Caco-2 (cell line): Measurements from ENCODE around the gene SLC5A6. TPM values are rescaled to one million over a fixed set of nuclear protein-coding genes. Genes with fewer than 3 reads are reported as not detected.
"Not testable (repeated sequence)": the region's sequence is repeated elsewhere in the genome, so short reads cannot be mapped to it uniquely, and the experiment has no call there.

Experiments
- BruUV-seq: library from RNA; stranded (reverse); fragments of 400-500 nt; replicated peaks from 2 replicates; lab custom pipeline; 2021; lab: Mats Ljungman, UMichigan
- CTCF ChIA-PET: fragments of 300-600 bp; sonication (Branson Sonifier 250); formaldehyde crosslinking; loops from one replicate; lab custom pipeline; 2022; ENCODE audit warnings: antibody characterized with exemption; lab: Charles Lee
- POLR2A ChIA-PET: fragments of 300-600 bp; sonication (Branson Sonifier 250); formaldehyde crosslinking; loops from one replicate; lab custom pipeline; 2022; ENCODE audit warnings: antibody characterized with exemption; lab: Charles Lee
- DNase-seq, 2 experiments: peaks; one replicate each; pipeline versions ENCODE4 v3.0.0 to v3.0.0-alpha.2; 2020 to 2022
- H3K27me3 ChIP-seq: replicated peaks from 2 replicates; pipeline ENCODE4 v1.6.0; 2011; ENCODE audit warnings: low read length; ENCODE audit not compliant: control insufficient read depth, insufficient read depth
- H3K36me3 ChIP-seq: 2 replicates; pipeline ENCODE4 v1.5.1; 2011; ENCODE audit warnings: low read length; ENCODE audit not compliant: control insufficient read depth, insufficient read depth
- H3K4me1 ChIP-seq: fragments of 250-450 bp; sonication (Bioruptor Pico); 2 replicates; pipeline ENCODE4 v1.5.1; 2020; ENCODE audit warnings: mild to moderate bottlenecking
- H3K4me3 ChIP-seq: 2 replicates; pipeline ENCODE4 v1.5.1; 2011; ENCODE audit warnings: low read depth, mild to moderate bottlenecking, control low read depth, low read length
- H3K9me3 ChIP-seq: fragments of 250-450 bp; sonication (Bioruptor Pico); 2 replicates; pipeline ENCODE4 v1.5.1; 2020; ENCODE audit warnings: mild to moderate bottlenecking, moderate library complexity
- H3K27ac Mint-ChIP-seq: one replicate; pipeline ENCODE4 v1.8.0; 2022; ENCODE audit warnings: mixed read lengths; ENCODE audit not compliant: unreplicated experiment
- H3K27me3 Mint-ChIP-seq: one replicate; pipeline ENCODE4 v1.8.0; 2022; ENCODE audit warnings: mixed read lengths; ENCODE audit not compliant: insufficient read depth, unreplicated experiment
- H3K36me3 Mint-ChIP-seq: one replicate; pipeline ENCODE4 v1.8.0; 2022; ENCODE audit warnings: mild to moderate bottlenecking, mixed read lengths; ENCODE audit not compliant: insufficient read depth, unreplicated experiment
- H3K4me1 Mint-ChIP-seq: one replicate; pipeline ENCODE4 v1.8.0; 2022; ENCODE audit warnings: low read depth, mixed read lengths; ENCODE audit not compliant: unreplicated experiment
- H3K4me3 Mint-ChIP-seq: one replicate; pipeline ENCODE4 v1.8.0; 2022; ENCODE audit warnings: mild to moderate bottlenecking, moderate library complexity, mixed read lengths; ENCODE audit not compliant: unreplicated experiment
- H3K9me3 Mint-ChIP-seq: one replicate; pipeline ENCODE4 v1.8.0; 2022; ENCODE audit warnings: mixed read lengths; ENCODE audit not compliant: unreplicated experiment
- intact Hi-C: fragments of 100-400 bp; cut with micrococcal nuclease; formaldehyde crosslinking; loops from one replicate; pipeline ENCODE4 v1.10.0; 2022; ENCODE audit not compliant: unreplicated experiment
- total RNA-seq: library from RNA; stranded (reverse); gene quantifications from 2 replicates; pipeline ENCODE4 v1.2.3, GENCODE V29; 2022
- TF ChIP-seq, protein P1 (sequence below), 2 experiments: fragments of 200-600 bp in 1 of 2; IDR thresholded peaks; 1 replicate in 1 of 2; 2 replicates in 1 of 2; pipeline versions ENCODE4 v1.5.1 to v1.8.0; 2011 to 2022; ENCODE audit warnings: antibody characterized with exemption in 1 of 2, control low read depth in 1 of 2, inconsistent platforms in 1 of 2, low read depth in 1 of 2, low read length in 1 of 2, mild to moderate bottlenecking in 1 of 2, moderate library complexity in 1 of 2; ENCODE audit not compliant: insufficient read depth in 1 of 2, severe bottlenecking in 1 of 2, unreplicated experiment in 1 of 2

Gene SLC5A6
- total RNA-seq, 1 experiment from 2014 or later = 98.2 TPM

DNA sequence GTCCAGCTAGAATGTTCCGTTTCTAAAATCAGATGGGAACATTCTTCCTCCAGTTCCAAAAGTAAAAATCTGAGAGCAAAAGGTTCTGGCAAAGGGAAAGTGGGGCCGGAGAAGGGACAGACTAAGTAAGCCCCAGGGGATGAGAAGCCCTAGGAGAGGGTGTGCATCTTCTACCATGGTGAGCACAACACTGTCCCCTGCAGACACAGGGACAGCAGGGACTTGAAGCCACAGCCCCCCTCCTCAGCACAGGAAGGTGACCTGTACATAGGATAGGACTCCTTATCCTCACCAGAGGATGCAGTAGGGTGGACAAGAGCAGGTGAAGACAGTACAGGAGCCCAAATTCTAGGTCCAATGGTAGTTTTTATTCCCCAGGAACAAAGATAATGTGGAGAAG lies 12.8 kb downstream of the SLC5A6 start:
- Histone ChIP-seq H3K4me3 (no peak overlapping the region), H3K27me3 (no peaks in the 10 kb centered on the region), H3K9me3 (no peaks in the 10 kb centered on the region), H3K4me1 (no peaks in the 10 kb centered on the region), H3K36me3 (peaks cover 9% of the 10 kb centered on the region)
- CTCF ChIA-PET = no interaction called here
- BruUV-seq = no TSS peak
- TF ChIP-seq, protein P1, sequence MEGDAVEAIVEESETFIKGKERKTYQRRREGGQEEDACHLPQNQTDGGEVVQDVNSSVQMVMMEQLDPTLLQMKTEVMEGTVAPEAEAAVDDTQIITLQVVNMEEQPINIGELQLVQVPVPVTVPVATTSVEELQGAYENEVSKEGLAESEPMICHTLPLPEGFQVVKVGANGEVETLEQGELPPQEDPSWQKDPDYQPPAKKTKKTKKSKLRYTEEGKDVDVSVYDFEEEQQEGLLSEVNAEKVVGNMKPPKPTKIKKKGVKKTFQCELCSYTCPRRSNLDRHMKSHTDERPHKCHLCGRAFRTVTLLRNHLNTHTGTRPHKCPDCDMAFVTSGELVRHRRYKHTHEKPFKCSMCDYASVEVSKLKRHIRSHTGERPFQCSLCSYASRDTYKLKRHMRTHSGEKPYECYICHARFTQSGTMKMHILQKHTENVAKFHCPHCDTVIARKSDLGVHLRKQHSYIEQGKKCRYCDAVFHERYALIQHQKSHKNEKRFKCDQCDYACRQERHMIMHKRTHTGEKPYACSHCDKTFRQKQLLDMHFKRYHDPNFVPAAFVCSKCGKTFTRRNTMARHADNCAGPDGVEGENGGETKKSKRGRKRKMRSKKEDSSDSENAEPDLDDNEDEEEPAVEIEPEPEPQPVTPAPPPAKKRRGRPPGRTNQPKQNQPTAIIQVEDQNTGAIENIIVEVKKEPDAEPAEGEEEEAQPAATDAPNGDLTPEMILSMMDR (IDR thresholded peaks at IDR 0.05; ENCODE audit: insufficient read depth in 1 of 2, low read depth in 1 of 2, low read length in 1 of 2, severe bottlenecking in 1 of 2, unreplicated experiment in 1 of 2) = no peak
- intact Hi-C loops = no loop called here
- POLR2A ChIA-PET = no interaction called here
- no peaks in the 10 kb centered on the region for H3K4me1 Mint-ChIP-seq
- no peak overlapping the region for H3K27ac Mint-ChIP-seq
- no peak overlapping the region for H3K4me3 Mint-ChIP-seq
- H3K9me3 Mint-ChIP-seq = no peaks in the 10 kb centered on the region
- no peaks in the 10 kb centered on the region for H3K27me3 Mint-ChIP-seq
- DNase-seq = no peak
- H3K36me3 Mint-ChIP-seq = peaks cover 13% of the 10 kb centered on the region

DNA sequence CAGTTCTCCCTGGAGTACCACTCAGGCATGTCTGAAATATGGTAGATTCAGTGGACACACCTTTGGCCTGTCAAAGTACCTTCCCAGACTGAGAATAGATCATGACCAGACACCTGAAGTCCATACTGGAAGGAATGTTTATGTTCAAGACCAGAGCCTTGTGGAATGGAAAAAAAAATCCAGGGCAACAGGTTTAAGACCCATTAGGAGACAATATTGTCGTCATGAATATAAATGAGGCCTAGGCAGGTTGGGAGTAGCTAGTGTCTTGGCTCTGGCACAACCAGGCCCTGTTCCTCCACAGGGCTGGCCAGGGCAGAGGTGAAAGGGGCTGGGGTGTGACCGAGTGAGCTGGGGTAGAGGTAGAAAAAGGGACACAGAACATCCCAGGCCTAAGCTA lies 13.4 kb downstream of the SLC5A6 start:
- TF ChIP-seq, protein P1 (IDR thresholded peaks at IDR 0.05; ENCODE audit: insufficient read depth in 1 of 2, low read depth in 1 of 2, low read length in 1 of 2, severe bottlenecking in 1 of 2, unreplicated experiment in 1 of 2) = no peak
- Histone ChIP-seq H3K27me3 (no peaks in the 10 kb centered on the region), H3K9me3 (no peaks in the 10 kb centered on the region), H3K4me1 (no peaks in the 10 kb centered on the region), H3K36me3 (peaks cover 8% of the 10 kb centered on the region), H3K4me3 (no peak overlapping the region)
- H3K27ac Mint-ChIP-seq = no peak overlapping the region
- ChIA-PET POLR2A (no interaction called here), CTCF (no interaction called here)
- no peak for DNase-seq
- intact Hi-C loops = no loop called here
- peaks cover 13% of the 10 kb centered on the region for H3K36me3 Mint-ChIP-seq
- BruUV-seq = no TSS peak
- H3K27me3 Mint-ChIP-seq = no peaks in the 10 kb centered on the region
- no peaks in the 10 kb centered on the region for H3K4me1 Mint-ChIP-seq
- no peak overlapping the region for H3K4me3 Mint-ChIP-seq
- H3K9me3 Mint-ChIP-seq = no peaks in the 10 kb centered on the region

DNA sequence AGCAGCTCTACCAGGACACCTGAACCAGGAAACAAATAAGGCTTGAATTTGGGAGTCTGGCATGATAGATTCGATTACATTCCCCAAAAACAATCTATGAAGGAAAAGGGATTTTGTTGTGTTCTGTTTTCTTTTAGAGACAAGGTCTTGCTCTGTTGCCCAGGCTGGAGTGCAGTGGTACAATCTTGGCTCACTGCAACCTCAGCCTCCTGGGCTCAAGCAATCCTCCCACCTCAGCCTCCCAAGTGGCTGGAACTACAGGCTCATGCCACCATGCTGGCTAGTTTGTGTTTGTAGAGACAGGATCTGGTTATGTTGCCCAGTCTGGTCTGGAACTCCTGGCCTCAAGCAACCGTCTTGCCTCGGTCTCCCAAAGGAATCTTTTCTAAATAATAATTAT lies 14.0 kb downstream of the SLC5A6 start:
- intact Hi-C loops, H3K27ac Mint-ChIP-seq, H3K9me3 Mint-ChIP-seq, H3K4me1 ChIP-seq, BruUV-seq, POLR2A ChIA-PET, DNase-seq, H3K36me3 ChIP-seq, H3K4me3 ChIP-seq, H3K4me1 Mint-ChIP-seq, H3K9me3 ChIP-seq, H3K36me3 Mint-ChIP-seq, H3K27me3 Mint-ChIP-seq, H3K4me3 Mint-ChIP-seq, H3K27me3 ChIP-seq: not testable (repeated sequence)
- CTCF ChIA-PET = interaction anchor here (1.2 kb wide), 1 partner anchor 95 kb away, joined by 3 read pairs; no protein-coding TSS in a partner anchor

DNA sequence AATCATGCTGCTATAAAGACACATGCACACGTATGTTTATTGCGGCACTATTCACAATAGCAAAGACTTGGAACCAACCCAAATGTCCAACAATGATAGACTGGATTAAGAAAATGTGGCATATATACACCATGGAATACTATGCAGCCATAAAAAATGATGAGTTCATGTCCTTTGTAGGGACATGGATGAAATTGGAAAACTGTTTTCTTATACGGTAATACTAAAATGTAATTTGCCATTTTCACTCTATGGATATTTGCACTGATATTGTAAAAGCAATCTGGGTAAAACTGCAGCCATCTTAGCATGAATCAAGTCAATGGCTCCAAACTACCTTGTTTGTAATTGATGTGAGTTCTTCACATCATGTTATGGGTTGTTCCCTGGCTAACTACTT lies 16.3 kb downstream of the SLC5A6 start:
- H3K36me3 Mint-ChIP-seq, CTCF ChIA-PET, BruUV-seq, H3K4me1 Mint-ChIP-seq, H3K27me3 ChIP-seq, H3K4me3 ChIP-seq, H3K27ac Mint-ChIP-seq, POLR2A ChIA-PET, H3K4me1 ChIP-seq, H3K9me3 ChIP-seq, H3K4me3 Mint-ChIP-seq, H3K36me3 ChIP-seq, H3K9me3 Mint-ChIP-seq, H3K27me3 Mint-ChIP-seq, DNase-seq, intact Hi-C loops: not testable (repeated sequence)
